CD14-positive monocyte (primary cell): Measurements from ENCODE around the gene TICAM2. TPM values are rescaled to one million over a fixed set of nuclear protein-coding genes. Genes with fewer than 3 reads are reported as not detected.

Experiments used
- DNase-seq, 3 donors: peaks; one replicate each; pipeline ENCODE4 v3.0.0-alpha.2; 2011 to 2022
- H2AFZ ChIP-seq: 2 replicates; pipeline ENCODE4 v1.6.0; 2012; ENCODE audit warnings: mild to moderate bottlenecking, low read depth, low read length, inconsistent platforms; ENCODE audit not compliant: insufficient read depth, poor library complexity, severe bottlenecking
- H3K27ac ChIP-seq, 2 donors: 1 replicate in 1 of 2; 2 replicates in 1 of 2; pipeline ENCODE4 v1.5.1; 2012 to 2013; ENCODE audit warnings: low read length in 2 of 2, control low read depth in 1 of 2, inconsistent platforms in 1 of 2, low read depth in 1 of 2, mild to moderate bottlenecking in 1 of 2
- H3K27me3 ChIP-seq, 2 donors: one replicate each; pipeline versions ENCODE4 v1.6.0 to v1.6.1; 2011 to 2013; ENCODE audit warnings: low read length in 2 of 2; ENCODE audit not compliant: control insufficient read depth in 2 of 2, insufficient read depth in 2 of 2
- H3K36me3 ChIP-seq, 2 donors: replicated peaks in 1 of 2; 1 replicate in 1 of 2; 2 replicates in 1 of 2; pipeline versions ENCODE4 v1.5.1 to v1.6.1; 2012 to 2013; ENCODE audit warnings: low read length in 2 of 2, control low read depth in 1 of 2, inconsistent platforms in 1 of 2, mild to moderate bottlenecking in 1 of 2; ENCODE audit not compliant: insufficient read depth in 2 of 2, control insufficient read depth in 1 of 2
- H3K4me1 ChIP-seq, 2 donors: 1 replicate in 1 of 2; 2 replicates in 1 of 2; pipeline versions ENCODE4 v1.5.1 to v1.6.1; 2012 to 2013; ENCODE audit warnings: low read length in 2 of 2, control low read depth in 1 of 2, inconsistent platforms in 1 of 2, mild to moderate bottlenecking in 1 of 2, moderate library complexity in 1 of 2; ENCODE audit not compliant: insufficient read depth in 2 of 2, control insufficient read depth in 1 of 2
- H3K4me2 ChIP-seq: replicated peaks from 2 replicates; pipeline ENCODE3; 2012; ENCODE audit warnings: low read length, moderate library complexity, mild to moderate bottlenecking; ENCODE audit not compliant: poor library complexity, severe bottlenecking; ENCODE audit errors: extremely low read depth
- H3K4me3 ChIP-seq, 3 experiments: fragments of 200-600 bp in 1 of 3; sonication (generic) in 1 of 3; replicated peaks in 1 of 3; 1 replicate in 2 of 3; 2 replicates in 1 of 3; pipeline ENCODE4 v1.5.1; 2011 to 2013; ENCODE audit warnings: low read length in 3 of 3, mild to moderate bottlenecking in 3 of 3, control low read depth in 2 of 3, low read depth in 2 of 3, inconsistent platforms in 1 of 3, moderate library complexity in 1 of 3
- H3K79me2 ChIP-seq: 2 replicates; pipeline ENCODE4 v1.6.0; 2012; ENCODE audit warnings: mild to moderate bottlenecking, control low read depth, inconsistent platforms, low read length, moderate library complexity; ENCODE audit not compliant: insufficient read depth
- H3K9ac ChIP-seq: 2 replicates; pipeline ENCODE4 v1.6.0; 2017; ENCODE audit warnings: low read length, mild to moderate bottlenecking; ENCODE audit not compliant: insufficient read depth, poor library complexity, severe bottlenecking
- H3K9me3 ChIP-seq, 2 donors: replicated peaks in 1 of 2; 1 replicate in 1 of 2; 2 replicates in 1 of 2; pipeline versions ENCODE4 v1.5.1 to v1.6.1; 2012 to 2013; ENCODE audit warnings: low read length in 2 of 2, control low read depth in 1 of 2; ENCODE audit not compliant: control insufficient read depth in 1 of 2, insufficient read depth in 1 of 2
- H4K20me1 ChIP-seq: 2 replicates; pipeline ENCODE4 v1.6.0; 2012; ENCODE audit warnings: mild to moderate bottlenecking, low read length, control low read depth, moderate library complexity; ENCODE audit not compliant: insufficient read depth
- H3K27ac Mint-ChIP-seq, 7 donors: one replicate each; pipeline ENCODE4 v1.8.0; 2020; ENCODE audit warnings: mild to moderate bottlenecking in 7 of 7, mixed read lengths in 7 of 7, moderate library complexity in 6 of 7, inconsistent platforms in 2 of 7
- H3K27me3 Mint-ChIP-seq, 3 donors: one replicate each; pipeline ENCODE4 v1.8.0; 2021 to 2022; ENCODE audit warnings: low read depth in 3 of 3, mild to moderate bottlenecking in 3 of 3, mixed read lengths in 3 of 3, moderate library complexity in 3 of 3, inconsistent platforms in 1 of 3
- H3K36me3 Mint-ChIP-seq, 2 donors: one replicate each; pipeline ENCODE4 v1.8.0; 2020; ENCODE audit warnings: mixed read lengths in 2 of 2, inconsistent platforms in 1 of 2, mild to moderate bottlenecking in 1 of 2
- H3K4me1 Mint-ChIP-seq: one replicate; pipeline ENCODE4 v1.8.0; 2020; ENCODE audit warnings: mild to moderate bottlenecking, mixed read lengths
- H3K4me3 Mint-ChIP-seq, 2 donors: one replicate each; pipeline ENCODE4 v1.8.0; 2020; ENCODE audit warnings: mild to moderate bottlenecking in 2 of 2, mixed read lengths in 2 of 2, moderate library complexity in 1 of 2
- H3K9me3 Mint-ChIP-seq, 7 donors: one replicate each; pipeline ENCODE4 v1.8.0; 2020 to 2022; ENCODE audit warnings: mixed read lengths in 7 of 7, mild to moderate bottlenecking in 6 of 7, moderate library complexity in 6 of 7, inconsistent platforms in 2 of 7
- WGBS: methylation state at CpG from one replicate; pipeline ENCODE4 v1.1.5; 2013; ENCODE audit warnings: missing lambda C conversion rate; ENCODE audit not compliant: insufficient coverage; 5-methylcytosine and 5-hydroxymethylcytosine counted together
- intact Hi-C, 2 donors: fragments of 100-400 bp; cut with micrococcal nuclease; formaldehyde crosslinking; loops; one replicate each; pipeline versions ENCODE4 v1.15.0 to v1.15.1; 2023
- polyA plus RNA-seq, 3 donors: library from polyadenylated mRNA; depleted of rRNA in 1 of 3; unstranded in 2 of 3; stranded (reverse) in 1 of 3; fragments of 300-500 nt in 2 of 3; fragments of >200 nt in 1 of 3; fragmentation: Illumina TruSeq in 2 of 3; gene quantifications; 1 replicate in 2 of 3; 2 replicates in 1 of 3; pipeline ENCODE4 v1.2.3, GENCODE V29; 2012 to 2021
- TF ChIP-seq, protein P1 (sequence below): fragments of 200-600 bp; IDR thresholded peaks from one replicate; pipeline ENCODE4 v1.8.0; 2022; ENCODE audit warnings: antibody characterized with exemption, mild to moderate bottlenecking

Gene TICAM2
- polyA plus RNA-seq, 3 donors, result 3.5 to 25.1 (median 14.6) TPM

DNA sequence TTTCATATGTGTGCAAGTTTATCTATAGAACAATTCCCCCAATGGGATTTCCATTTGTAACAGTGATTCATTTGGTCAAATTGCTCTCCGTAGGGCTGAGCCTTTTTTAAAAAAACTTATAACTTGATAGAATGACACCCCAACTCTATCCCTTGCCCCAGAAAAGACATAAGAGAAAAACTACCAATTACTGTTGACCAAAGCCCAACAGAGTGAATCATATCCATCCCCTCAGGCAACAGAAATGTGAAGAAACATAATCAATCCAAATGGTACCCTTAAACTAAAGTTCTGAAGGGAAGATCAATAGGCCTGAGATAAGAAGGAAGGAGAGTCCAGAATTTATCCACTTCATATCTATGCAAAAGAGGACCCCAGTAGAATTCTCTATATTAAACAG lies 17.8 kb downstream of the TICAM2 start:
- no peaks in the 10 kb centered on the region for H3K27me3 ChIP-seq
- Mint-ChIP-seq H3K27me3 (peaks cover 0 to 3% (median 0%) of the 10 kb centered on the region in 3 donors), H3K36me3 (peaks cover 31 to 39% of the 10 kb centered on the region in 2 donors), H3K27ac (no peak overlapping the region), H3K4me3 (no peak overlapping the region), H3K9me3 (peaks cover 0 to 3% (median 0%) of the 10 kb centered on the region in 7 donors), H3K4me1 (peaks cover 4% of the 10 kb centered on the region)
- H3K4me2 ChIP-seq, result no peak overlapping the region
- WGBS, result no CpG with 5 or more reads among the region's 1 CpG
- H2AFZ ChIP-seq, result no peak overlapping the region
- peaks cover 100% of the 10 kb centered on the region for H4K20me1 ChIP-seq
- intact Hi-C loops, result loop anchor here in 1 of 2 donors (10.0 kb wide), 1 partner anchor 50 kb away; no protein-coding TSS in a partner anchor
- no peak for DNase-seq
- TF ChIP-seq, protein P1, sequence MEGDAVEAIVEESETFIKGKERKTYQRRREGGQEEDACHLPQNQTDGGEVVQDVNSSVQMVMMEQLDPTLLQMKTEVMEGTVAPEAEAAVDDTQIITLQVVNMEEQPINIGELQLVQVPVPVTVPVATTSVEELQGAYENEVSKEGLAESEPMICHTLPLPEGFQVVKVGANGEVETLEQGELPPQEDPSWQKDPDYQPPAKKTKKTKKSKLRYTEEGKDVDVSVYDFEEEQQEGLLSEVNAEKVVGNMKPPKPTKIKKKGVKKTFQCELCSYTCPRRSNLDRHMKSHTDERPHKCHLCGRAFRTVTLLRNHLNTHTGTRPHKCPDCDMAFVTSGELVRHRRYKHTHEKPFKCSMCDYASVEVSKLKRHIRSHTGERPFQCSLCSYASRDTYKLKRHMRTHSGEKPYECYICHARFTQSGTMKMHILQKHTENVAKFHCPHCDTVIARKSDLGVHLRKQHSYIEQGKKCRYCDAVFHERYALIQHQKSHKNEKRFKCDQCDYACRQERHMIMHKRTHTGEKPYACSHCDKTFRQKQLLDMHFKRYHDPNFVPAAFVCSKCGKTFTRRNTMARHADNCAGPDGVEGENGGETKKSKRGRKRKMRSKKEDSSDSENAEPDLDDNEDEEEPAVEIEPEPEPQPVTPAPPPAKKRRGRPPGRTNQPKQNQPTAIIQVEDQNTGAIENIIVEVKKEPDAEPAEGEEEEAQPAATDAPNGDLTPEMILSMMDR, result no peak
- no peak overlapping the region for H3K4me3 ChIP-seq
- H3K9me3 ChIP-seq, result no peaks in the 10 kb centered on the region
- H3K79me2 ChIP-seq, result peaks cover 65% of the 10 kb centered on the region
- H3K27ac ChIP-seq, result no peak overlapping the region
- H3K4me1 ChIP-seq, result peaks cover 0 to 3% of the 10 kb centered on the region in 2 donors
- H3K9ac ChIP-seq, result no peak overlapping the region
- H3K36me3 ChIP-seq, result peaks cover 12 to 54% of the 10 kb centered on the region in 2 donors

DNA sequence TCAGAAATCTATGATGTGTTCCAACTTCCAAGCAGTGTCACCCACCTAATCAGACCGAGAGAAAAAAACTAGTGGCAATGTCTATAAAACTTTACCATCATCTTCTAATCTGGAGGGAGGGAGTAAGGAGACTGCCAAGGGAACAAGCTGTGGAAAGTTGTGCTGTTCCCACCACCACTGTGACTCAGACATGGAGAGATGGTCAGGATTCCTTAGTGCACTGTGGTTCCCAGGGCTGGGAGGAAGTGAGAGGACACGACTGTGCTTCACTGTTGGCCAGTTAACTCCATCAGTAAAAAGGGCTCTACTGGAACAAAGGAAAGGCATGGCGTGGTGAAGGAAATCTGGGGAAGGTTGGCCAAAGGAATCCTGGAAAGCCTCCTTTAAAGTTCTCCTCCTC lies 18.8 kb downstream of the TICAM2 start:
- Histone ChIP-seq H3K36me3 (peaks cover 12 to 56% of the 10 kb centered on the region in 2 donors), H3K79me2 (peaks cover 57% of the 10 kb centered on the region), H4K20me1 (peaks cover 98% of the 10 kb centered on the region), H3K4me2 (no peak overlapping the region), H3K27ac (no peak overlapping the region), H3K9ac (no peak overlapping the region), H3K9me3 (no peaks in the 10 kb centered on the region), H3K4me1 (peaks cover 0 to 3% of the 10 kb centered on the region in 2 donors), H3K27me3 (no peaks in the 10 kb centered on the region), H3K4me3 (no peak overlapping the region), H2AFZ (no peak overlapping the region)
- intact Hi-C loops, result loop anchor here in 1 of 2 donors (10.0 kb wide), 1 partner anchor 49 kb away; no protein-coding TSS in a partner anchor
- Mint-ChIP-seq H3K27me3 (peaks cover 0 to 3% (median 0%) of the 10 kb centered on the region in 3 donors), H3K4me1 (peaks cover 7% of the 10 kb centered on the region), H3K9me3 (peaks cover 0 to 3% (median 0%) of the 10 kb centered on the region in 7 donors), H3K4me3 (no peak overlapping the region), H3K27ac (peak overlapping the region in 2 of 7 donors; percentile 36 to 47), H3K36me3 (peaks cover 31 to 36% of the 10 kb centered on the region in 2 donors)
- no peak for DNase-seq
- no CpG with 5 or more reads among the region's 3 CpGs for WGBS
- TF ChIP-seq, protein P1, result no peak
